Right lobe of liver (tissue), 6 donors: ENCODE results near the gene RAB11FIP3. TPM values are rescaled to one million over a fixed set of nuclear protein-coding genes. Genes with fewer than 3 reads are reported as not detected.

Experiments
- ATAC-seq, 4 donors: fragments of 200-7000 bp; cut with Tn5 transposase; one replicate each; pipeline ENCODE4 v1.9.1; 2020; ENCODE audit warnings: mild to moderate bottlenecking in 4 of 4, moderate library complexity in 4 of 4
- DNase-seq, 3 donors: peaks; one replicate each; pipeline ENCODE4 v3.0.0-alpha.2; 2020
- H3K27ac ChIP-seq, 3 donors: fragments of 200-600 bp; one replicate each; pipeline ENCODE4 v1.8.0; 2022
- H3K27me3 ChIP-seq, 2 donors: fragments of 200-600 bp; one replicate each; pipeline ENCODE4 v1.8.0; 2022
- H3K36me3 ChIP-seq, 4 donors: fragments of 200-600 bp; sonication (generic) in 1 of 4; one replicate each; pipeline versions ENCODE4 v1.5.1 to v1.8.0; 2017 to 2022; ENCODE audit warnings: control low read depth in 1 of 4
- H3K4me1 ChIP-seq, 4 donors: fragments of 200-600 bp; sonication (generic) in 1 of 4; one replicate each; pipeline versions ENCODE4 v1.5.1 to v1.8.0; 2017 to 2022; ENCODE audit warnings: control low read depth in 1 of 4
- H3K4me3 ChIP-seq, 3 donors: fragments of 200-600 bp; one replicate each; pipeline ENCODE4 v1.8.0; 2022
- H3K9me3 ChIP-seq, 4 donors: fragments of 200-600 bp; sonication (generic) in 1 of 4; one replicate each; pipeline versions ENCODE4 v1.5.1 to v1.8.0; 2017 to 2022; ENCODE audit warnings: control low read depth in 1 of 4
- POLR2A ChIP-seq: fragments of 450-650 bp; IDR thresholded peaks from one replicate; pipeline ENCODE4 v1.6.1; 2017; ENCODE audit warnings: antibody characterized with exemption, mild to moderate bottlenecking
- WGBS: methylation state at CpG from one replicate; pipeline ENCODE4 v1.1.6; 2018; ENCODE audit warnings: low coverage, low lambda C conversion rate; ENCODE audit not compliant: insufficient coverage; ENCODE audit errors: missing lambda C conversion rate; 5-methylcytosine and 5-hydroxymethylcytosine counted together
- intact Hi-C, 2 donors: fragments of 100-400 bp; cut with DNase I; formaldehyde crosslinking; loops; one replicate each; pipeline versions ENCODE4 v1.11.2 to v1.14.1; 2022
- total RNA-seq, 6 experiments: library from RNA; depleted of rRNA in 2 of 6; stranded (reverse); fragments of >200 nt in 2 of 6; fragmentation: NEBNext Ultra II Directional in 3 of 6; extraction: Animal tissue kit (Norgen Biotek cat#: 25700) in 3 of 6; gene quantifications; one replicate each; pipeline versions ENCODE4 v1.1.0 to v1.2.4, GENCODE V29; 2016 to 2023
- TF ChIP-seq, protein P1 (sequence below), 4 donors: fragments of 200-600 bp in 3 of 4; fragments of 450-650 bp in 1 of 4; IDR thresholded peaks; one replicate each; pipeline versions ENCODE4 v1.5.1 to v1.8.0; 2016 to 2022; ENCODE audit warnings: antibody characterized with exemption in 4 of 4, mild to moderate bottlenecking in 2 of 4
- donor health status: DM: no; HTN: yes; CAD: no.
- donor health status: DM: no; HTN: no; CAD: no.
- donor health status: DM: no; HTN: no; CAD: no.
- donor health status: DM: no; HTN: yes; CAD: no.
- donor health status: DM: no; HTN: yes; CAD: no.

Gene RAB11FIP3
- total RNA-seq, 6 experiments from 2014 or later: 19.5 to 38.3 (median 25.5) TPM

DNA sequence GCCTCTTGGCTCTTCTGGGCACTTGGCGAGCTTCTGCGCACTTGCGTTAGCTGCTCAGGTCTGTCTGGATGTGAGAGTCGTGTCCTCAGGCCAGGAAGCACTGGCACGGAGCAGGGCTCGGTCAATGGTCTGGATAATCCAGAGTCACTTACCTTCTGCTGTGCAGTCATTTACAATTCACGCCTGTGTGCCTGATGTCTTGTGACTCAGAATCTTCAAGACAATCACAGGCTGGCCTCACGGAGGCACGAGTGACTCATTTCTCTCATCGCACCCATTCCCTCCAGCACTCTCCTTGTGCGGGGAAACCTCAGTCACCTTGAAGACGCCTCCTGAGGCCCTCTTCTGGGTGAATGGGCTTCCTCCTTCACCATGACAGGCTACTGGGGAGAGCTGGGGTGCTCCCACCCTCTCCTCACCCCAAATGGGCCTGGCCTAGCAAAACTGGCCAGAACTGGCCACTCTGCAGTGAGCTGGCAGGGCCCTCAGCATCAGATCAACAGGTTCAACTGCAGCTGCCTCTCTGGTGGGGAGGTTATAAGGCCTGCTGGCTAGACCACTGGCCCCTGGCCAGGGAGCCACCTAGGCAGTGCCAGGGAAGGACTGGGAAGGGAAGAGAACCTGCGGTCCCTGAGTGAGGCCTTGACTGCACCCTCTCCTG is 100.2 kb downstream of the RAB11FIP3 start:
- WGBS: 70% methylated on average over 2 of the region's 13 CpGs
- no peak overlapping the region for H3K27ac ChIP-seq
- H3K4me1 ChIP-seq: peaks cover 0 to 27% (median 13%) of the 10 kb centered on the region in 4 donors

DNA sequence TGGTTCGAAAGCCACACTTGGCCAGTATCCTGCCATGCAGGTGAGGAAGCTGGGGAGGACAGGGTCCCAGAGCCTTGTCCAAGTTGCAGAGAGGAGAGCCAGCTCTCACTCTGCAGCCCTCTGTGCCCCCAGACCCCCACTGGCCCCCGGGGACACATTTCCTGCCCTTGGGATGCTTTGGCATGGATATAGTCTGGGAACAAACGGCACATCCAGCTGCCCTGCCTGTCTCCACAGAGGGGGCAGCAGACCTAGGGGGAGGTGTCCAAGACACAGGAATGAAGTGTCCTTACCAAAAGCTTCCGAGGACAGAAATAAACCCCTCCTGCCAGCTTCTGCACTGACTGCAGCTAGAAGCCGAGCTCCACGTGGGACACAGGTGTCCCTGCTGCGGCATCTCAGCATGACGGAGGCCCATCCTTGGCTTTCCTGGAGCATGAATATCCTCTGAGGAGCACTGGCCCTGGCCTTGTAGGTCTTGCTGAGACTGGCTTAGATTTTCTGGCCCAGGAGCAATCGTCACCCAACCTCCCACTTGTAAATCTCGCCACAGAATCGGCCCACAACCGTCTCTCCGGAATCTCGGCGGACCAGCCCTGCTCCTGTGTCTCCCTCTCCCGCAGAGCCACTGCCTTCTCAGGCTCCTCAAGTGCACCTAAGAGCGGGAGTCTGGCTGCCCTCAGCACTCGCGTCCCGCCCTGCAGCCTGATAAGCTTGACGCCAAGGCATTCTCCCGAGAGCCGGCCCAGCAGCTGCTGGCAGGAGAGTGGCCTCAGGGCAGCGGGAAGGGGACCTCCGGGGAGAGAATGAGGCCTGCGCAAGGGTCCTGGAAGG is 100.9 kb downstream of the RAB11FIP3 start:
- H3K9me3 ChIP-seq: no peaks in the 10 kb centered on the region
- DNase-seq: no peak
- peak; percentile 1 to 4 (median 2) for ATAC-seq
- H3K36me3 ChIP-seq: no peaks in the 10 kb centered on the region
- H3K4me3 ChIP-seq: peak overlapping the region; percentile 82 to 90 (median 90)
- WGBS: 4% methylated on average over 14 of the region's 26 CpGs
- H3K27ac ChIP-seq: peak overlapping the region; percentile 98 to 99 (median 99)
- H3K4me1 ChIP-seq: peaks cover 0 to 27% (median 13%) of the 10 kb centered on the region in 4 donors
- no peaks in the 10 kb centered on the region for H3K27me3 ChIP-seq
- TF ChIP-seq POLR2A: no peak
- TF ChIP-seq, protein P1, sequence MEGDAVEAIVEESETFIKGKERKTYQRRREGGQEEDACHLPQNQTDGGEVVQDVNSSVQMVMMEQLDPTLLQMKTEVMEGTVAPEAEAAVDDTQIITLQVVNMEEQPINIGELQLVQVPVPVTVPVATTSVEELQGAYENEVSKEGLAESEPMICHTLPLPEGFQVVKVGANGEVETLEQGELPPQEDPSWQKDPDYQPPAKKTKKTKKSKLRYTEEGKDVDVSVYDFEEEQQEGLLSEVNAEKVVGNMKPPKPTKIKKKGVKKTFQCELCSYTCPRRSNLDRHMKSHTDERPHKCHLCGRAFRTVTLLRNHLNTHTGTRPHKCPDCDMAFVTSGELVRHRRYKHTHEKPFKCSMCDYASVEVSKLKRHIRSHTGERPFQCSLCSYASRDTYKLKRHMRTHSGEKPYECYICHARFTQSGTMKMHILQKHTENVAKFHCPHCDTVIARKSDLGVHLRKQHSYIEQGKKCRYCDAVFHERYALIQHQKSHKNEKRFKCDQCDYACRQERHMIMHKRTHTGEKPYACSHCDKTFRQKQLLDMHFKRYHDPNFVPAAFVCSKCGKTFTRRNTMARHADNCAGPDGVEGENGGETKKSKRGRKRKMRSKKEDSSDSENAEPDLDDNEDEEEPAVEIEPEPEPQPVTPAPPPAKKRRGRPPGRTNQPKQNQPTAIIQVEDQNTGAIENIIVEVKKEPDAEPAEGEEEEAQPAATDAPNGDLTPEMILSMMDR (IDR thresholded peaks at IDR 0.05): no peak
- intact Hi-C loops: no loop called here

More for the DNA sequence above, 100.2 kb downstream of the RAB11FIP3 start:
- H3K9me3 ChIP-seq: no peaks in the 10 kb centered on the region
- ATAC-seq (no peak), DNase-seq (no peak)
- peaks cover 0 to 4% (median under 1%) of the 10 kb centered on the region in 4 donors for H3K36me3 ChIP-seq
- TF ChIP-seq, protein P1 (IDR thresholded peaks at IDR 0.05): no peak
- no peak for TF ChIP-seq POLR2A
- intact Hi-C loops: no loop called here
- peak overlapping the region in 1 of 3 donors; percentile 90 for H3K4me3 ChIP-seq
- no peaks in the 10 kb centered on the region for H3K27me3 ChIP-seq

DNA sequence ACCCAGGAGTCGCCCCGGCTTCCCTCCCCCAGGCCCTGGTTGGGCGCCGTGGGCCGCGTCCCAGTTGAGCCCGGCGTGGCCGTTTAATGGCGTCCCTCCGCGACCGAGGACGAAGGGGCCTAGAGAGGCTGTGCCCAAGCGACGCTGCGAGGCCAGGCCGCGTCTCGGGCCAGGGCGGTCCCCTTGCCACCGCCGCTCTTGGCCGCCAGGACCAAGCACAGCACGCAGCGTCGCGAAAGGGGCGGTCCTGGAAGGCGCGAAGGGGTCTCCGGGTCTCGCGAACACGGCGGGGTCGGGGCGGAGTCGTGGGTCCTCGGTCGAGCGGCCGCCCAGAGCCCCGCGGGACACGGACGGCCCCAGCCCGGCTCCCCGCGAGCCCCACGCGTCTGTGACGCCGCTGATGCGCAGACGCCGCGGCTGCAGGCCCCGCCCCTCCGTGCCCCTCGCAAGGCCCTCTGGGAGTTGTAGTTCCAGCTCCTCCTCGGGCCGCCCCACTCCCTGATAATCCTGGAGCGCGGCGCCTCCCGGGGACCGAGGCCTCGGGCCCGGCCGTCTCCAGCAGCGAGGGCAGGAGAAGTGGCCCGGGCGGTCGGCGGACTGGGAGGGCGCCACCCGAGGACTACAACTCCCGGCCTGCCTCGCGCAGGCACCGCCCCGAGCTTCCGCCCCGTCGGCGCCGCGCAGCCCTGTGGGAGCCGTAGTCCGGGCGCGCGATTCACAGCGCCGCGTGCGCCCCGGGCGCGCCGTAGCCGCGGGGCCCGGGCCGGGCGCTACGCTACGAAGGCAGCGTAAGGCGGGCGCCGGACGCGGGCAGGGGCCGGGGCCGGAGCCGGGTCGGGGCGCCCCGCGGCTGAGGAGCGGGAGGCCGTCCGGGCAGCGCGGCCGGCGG is 101.8 kb downstream of the RAB11FIP3 start, which contains the start of gene CAPN15:
Gene CAPN15, plus strand, starts transcription at position 698 of the 889 bp plus-strand sequence. CDS start 19,127 bp downstream, outside the sequence.
- peak; percentile 78 to 89 (median 83) for ATAC-seq
- intact Hi-C loops: no loop called here
- Histone ChIP-seq H3K4me3 (peak within 1 kb of the TSS; percentile 82 to 90 (median 90)), H3K36me3 (no peaks in the 10 kb centered on the region), H3K4me1 (peaks cover 0 to 27% (median 13%) of the 10 kb centered on the region in 4 donors), H3K27ac (peak within 1 kb of the TSS; percentile 98 to 99 (median 99)), H3K27me3 (no peaks in the 10 kb centered on the region), H3K9me3 (no peaks in the 10 kb centered on the region)
- 0% methylated on average over 11 of the region's 129 CpGs for WGBS
- DNase-seq: peak; percentile 90 to 91 (median 91)
- TF ChIP-seq, protein P1 (IDR thresholded peaks at IDR 0.05): peak in 1 of 4 donors; percentile 40
- TF ChIP-seq POLR2A: peak; percentile 74
